Neuronal stem cell (in vitro differentiated cells): ENCODE measurements around the gene CBX4.

ENCODE experiments used
- DNase-seq: peaks from one replicate; pipeline ENCODE4 v3.0.0-alpha.2; 2013; ENCODE audit warnings: low spot score
- H2AFZ ChIP-seq: one replicate; pipeline ENCODE4 v1.6.1; 2013; ENCODE audit warnings: mild to moderate bottlenecking, low read length, inconsistent platforms
- H2AK5ac ChIP-seq: 2 replicates; pipeline ENCODE4 v1.6.1; 2013; ENCODE audit warnings: low read depth, mild to moderate bottlenecking, inconsistent platforms, low read length, moderate library complexity, mixed read lengths
- H2BK120ac ChIP-seq: 2 replicates; pipeline ENCODE4 v1.6.1; 2013; ENCODE audit warnings: low read depth, mild to moderate bottlenecking, inconsistent platforms, low read length, moderate library complexity, mixed read lengths
- H2BK12ac ChIP-seq: one replicate; pipeline ENCODE4 v1.6.1; 2013; ENCODE audit warnings: low read length, inconsistent platforms
- H2BK15ac ChIP-seq: 2 replicates; pipeline ENCODE4 v1.6.1; 2013; ENCODE audit warnings: mild to moderate bottlenecking, low read length, inconsistent platforms, mixed read lengths
- H2BK5ac ChIP-seq: one replicate; pipeline ENCODE4 v1.6.1; 2013; ENCODE audit warnings: inconsistent platforms, mild to moderate bottlenecking, low read length, moderate library complexity
- H3K14ac ChIP-seq: one replicate; pipeline ENCODE4 v1.6.1; 2013; ENCODE audit warnings: low read length, inconsistent platforms
- H3K18ac ChIP-seq: 2 replicates; pipeline ENCODE4 v1.6.1; 2013; ENCODE audit warnings: low read length, inconsistent platforms
- H3K23ac ChIP-seq: 2 replicates; pipeline ENCODE4 v1.6.1; 2013; ENCODE audit warnings: low read depth, mild to moderate bottlenecking, mixed read lengths, low read length, inconsistent platforms; ENCODE audit not compliant: poor library complexity
- H3K27ac ChIP-seq: replicated peaks from 3 replicates; pipeline ENCODE4 v1.5.1; 2013; ENCODE audit warnings: low read length, inconsistent platforms
- H3K27me3 ChIP-seq, 3 experiments: 2 replicates each; pipeline ENCODE4 v1.6.1; 2013; ENCODE audit warnings: low read length in 3 of 3, mild to moderate bottlenecking in 2 of 3, inconsistent platforms in 1 of 3, low read depth in 1 of 3, mixed read lengths in 1 of 3, moderate library complexity in 1 of 3; ENCODE audit not compliant: control insufficient read depth in 3 of 3, insufficient read depth in 3 of 3
- H3K36me3 ChIP-seq, 2 donors: replicated peaks in 1 of 2; 2 replicates each; pipeline ENCODE4 v1.6.1; 2013; ENCODE audit warnings: low read length in 2 of 2; ENCODE audit not compliant: control insufficient read depth in 2 of 2, insufficient read depth in 2 of 2
- H3K4ac ChIP-seq: 2 replicates; pipeline ENCODE4 v1.6.1; 2013; ENCODE audit warnings: inconsistent platforms, mild to moderate bottlenecking, low read length, moderate library complexity
- H3K4me1 ChIP-seq, 2 donors: 1 replicate in 1 of 2; 2 replicates in 1 of 2; pipeline ENCODE4 v1.6.1; 2013; ENCODE audit warnings: low read length in 2 of 2, low read depth in 1 of 2; ENCODE audit not compliant: control insufficient read depth in 2 of 2, insufficient read depth in 1 of 2
- H3K4me2 ChIP-seq: one replicate; pipeline ENCODE4 v1.6.1; 2013; ENCODE audit warnings: mild to moderate bottlenecking, low read length, inconsistent platforms; ENCODE audit not compliant: insufficient read depth, poor library complexity, severe bottlenecking
- H3K4me3 ChIP-seq, 2 donors: 2 replicates each; pipeline ENCODE4 v1.5.1; 2013; ENCODE audit warnings: low read length in 2 of 2, mild to moderate bottlenecking in 2 of 2, inconsistent platforms in 1 of 2, moderate library complexity in 1 of 2
- H3K79me1 ChIP-seq: one replicate; pipeline ENCODE4 v1.6.1; 2013; ENCODE audit warnings: low read depth, mild to moderate bottlenecking, inconsistent platforms, low read length, moderate library complexity
- H3K9ac ChIP-seq: one replicate; pipeline ENCODE4 v1.6.1; 2013; ENCODE audit warnings: mild to moderate bottlenecking, low read depth, low read length, inconsistent platforms; ENCODE audit not compliant: poor library complexity
- H3K9me3 ChIP-seq, 2 donors: replicated peaks in 1 of 2; 2 replicates each; pipeline versions ENCODE3 to v1.6.1; 2013; ENCODE audit warnings: low read length in 2 of 2, mild to moderate bottlenecking in 2 of 2, inconsistent platforms in 1 of 2, low read depth in 1 of 2, mixed read lengths in 1 of 2, moderate library complexity in 1 of 2; ENCODE audit not compliant: control insufficient read depth in 2 of 2, insufficient read depth in 1 of 2
- H4K8ac ChIP-seq: one replicate; pipeline ENCODE4 v1.6.1; 2013; ENCODE audit warnings: low read depth, mild to moderate bottlenecking, inconsistent platforms, low read length, moderate library complexity
- H4K91ac ChIP-seq: one replicate; pipeline ENCODE4 v1.6.1; 2013; ENCODE audit warnings: low read length, low read depth, mild to moderate bottlenecking, inconsistent platforms; ENCODE audit not compliant: poor library complexity
- WGBS, 2 donors: extraction: QIAGEN DNeasy Blood & Tissue Kit; methylation state at CpG; one replicate each; pipeline ENCODE4 v1.1.7; 2013; ENCODE audit warnings: missing lambda C conversion rate in 2 of 2, mixed read lengths in 1 of 2; ENCODE audit not compliant: insufficient read length in 2 of 2, insufficient replicate concordance in 1 of 2; ENCODE audit errors: extremely low coverage in 2 of 2; 5-methylcytosine and 5-hydroxymethylcytosine counted together

CBX4 gene

DNA sequence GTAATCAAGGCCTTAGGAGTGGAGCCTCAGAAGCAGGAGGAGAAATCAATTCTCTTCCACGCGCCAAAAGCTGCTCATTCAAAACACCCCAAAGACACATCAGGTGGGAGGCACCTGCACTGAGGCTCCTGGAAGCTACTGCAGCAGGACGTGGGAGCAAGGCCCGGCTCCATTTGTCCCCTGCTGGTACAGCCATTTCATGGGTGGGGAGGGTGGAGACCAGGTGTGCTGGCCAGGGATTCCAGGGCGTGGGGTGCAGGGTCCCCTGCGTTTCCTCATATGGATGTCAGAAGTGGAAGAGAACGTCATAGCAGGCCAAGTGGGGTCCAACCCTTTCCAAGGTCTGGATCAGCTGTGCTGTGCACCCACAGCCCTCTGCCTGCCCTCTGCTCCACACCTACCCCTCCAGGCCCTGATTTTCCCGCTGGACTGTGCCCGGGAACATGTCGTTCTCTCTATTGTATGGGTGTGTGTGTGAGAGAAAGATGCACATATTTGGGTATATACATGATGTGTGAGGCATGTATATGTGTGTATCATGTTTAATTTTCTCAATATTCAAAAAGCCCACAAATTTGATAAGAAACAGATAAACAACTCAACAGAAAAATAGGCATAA, 39.2 kb upstream of the CBX4 start:
- Histone ChIP-seq H3K4me2 (no peak overlapping the region), H2BK120ac (no peak overlapping the region), H2BK5ac (no peak overlapping the region), H2BK12ac (no peak overlapping the region), H2AFZ (no peak overlapping the region), H3K4me1 (peaks cover 0 to 5% of the 10 kb centered on the region in 2 donors), H4K91ac (no peak overlapping the region), H3K9me3 (no peaks in the 10 kb centered on the region), H3K18ac (peak overlapping the region; percentile 60), H3K79me1 (no peaks in the 10 kb centered on the region), H2AK5ac (peak overlapping the region; percentile 57), H4K8ac (peak overlapping the region; percentile 45), H2BK15ac (peak overlapping the region; percentile 15), H3K27ac (no peak overlapping the region), H3K27me3 (peaks cover 0 to 18% (median 0%) of the 10 kb centered on the region in 3 experiments), H3K4me3 (no peak overlapping the region), H3K4ac (no peak overlapping the region), H3K14ac (no peak overlapping the region), H3K36me3 (no peaks in the 10 kb centered on the region), H3K9ac (peak overlapping the region; percentile 7), H3K23ac (peak overlapping the region; percentile 14)
- WGBS, 2 donors, result no CpG with 5 or more reads among the region's 10 CpGs
- no peak for DNase-seq

DNA sequence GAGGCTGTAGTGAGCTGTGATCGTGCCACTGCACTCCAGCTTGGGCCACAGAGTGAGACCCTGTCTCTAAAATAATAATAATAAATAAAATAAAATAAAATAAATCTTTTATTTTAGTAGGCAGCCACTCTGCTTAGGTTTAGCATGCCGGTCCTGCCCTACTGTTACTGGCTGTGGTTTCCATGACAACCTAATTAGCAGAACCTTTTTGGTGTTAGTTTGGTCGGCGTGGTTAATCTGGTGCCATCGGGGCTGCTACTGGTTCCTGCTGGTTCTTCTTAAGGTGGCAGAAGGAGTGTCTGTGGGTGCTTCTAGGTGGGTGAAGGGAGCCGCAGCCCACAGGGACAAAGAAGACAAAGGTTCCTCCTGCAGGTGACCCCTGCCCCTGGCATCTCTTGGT, 37.8 kb upstream of the CBX4 start:
- no peak overlapping the region for H2AFZ ChIP-seq
- H3K9ac ChIP-seq, result no peak overlapping the region
- H3K23ac ChIP-seq, result no peak overlapping the region
- no peak overlapping the region for H3K4me3 ChIP-seq
- H3K14ac ChIP-seq, result no peak overlapping the region
- no peak overlapping the region for H2AK5ac ChIP-seq
- no peaks in the 10 kb centered on the region for H3K79me1 ChIP-seq
- no peak overlapping the region for H3K18ac ChIP-seq
- H3K4ac ChIP-seq, result no peak overlapping the region
- H2BK15ac ChIP-seq, result peak overlapping the region; percentile 42
- H3K36me3 ChIP-seq, result no peaks in the 10 kb centered on the region
- no peak overlapping the region for H3K4me2 ChIP-seq
- H3K4me1 ChIP-seq, result peaks cover 0 to 5% of the 10 kb centered on the region in 2 donors
- no peak overlapping the region for H2BK5ac ChIP-seq
- H3K9me3 ChIP-seq, result no peaks in the 10 kb centered on the region
- no peak overlapping the region for H2BK120ac ChIP-seq
- peaks cover 0 to 18% (median 0%) of the 10 kb centered on the region in 3 experiments for H3K27me3 ChIP-seq
- no CpG with 5 or more reads among the region's 6 CpGs for WGBS, 2 donors
- no peak overlapping the region for H3K27ac ChIP-seq
- no peak overlapping the region for H2BK12ac ChIP-seq
- no peak for DNase-seq
- no peak overlapping the region for H4K91ac ChIP-seq
- no peak overlapping the region for H4K8ac ChIP-seq

DNA sequence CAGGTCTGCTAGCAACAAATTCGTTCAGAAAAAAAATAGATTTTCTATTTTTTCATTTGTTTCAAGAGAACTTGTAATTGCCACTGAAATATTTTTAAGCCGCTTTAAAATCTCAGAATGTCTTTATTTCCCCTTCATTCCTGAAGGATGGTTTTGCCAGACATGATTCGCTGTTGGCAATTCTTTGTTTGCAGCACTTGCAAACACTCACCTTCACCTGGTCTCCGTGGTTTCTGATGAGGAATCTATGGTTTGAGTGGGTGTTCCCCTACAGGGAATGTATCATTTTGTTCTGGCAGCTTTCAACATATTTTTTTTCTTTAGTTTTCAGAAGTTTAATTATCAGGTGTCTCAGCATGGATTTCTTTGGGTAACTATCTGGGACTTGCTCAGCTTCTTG, 36.3 kb upstream of the CBX4 start:
- Histone ChIP-seq H3K4me3 (no peak overlapping the region), H3K9ac (no peak overlapping the region), H2BK5ac (no peak overlapping the region), H2AK5ac (no peak overlapping the region), H3K27me3 (peaks cover 0 to 15% (median 0%) of the 10 kb centered on the region in 3 experiments), H3K4me1 (peaks cover 2 to 9% of the 10 kb centered on the region in 2 donors), H3K4ac (no peak overlapping the region), H3K79me1 (no peaks in the 10 kb centered on the region), H2BK12ac (no peak overlapping the region), H3K36me3 (no peaks in the 10 kb centered on the region), H3K14ac (no peak overlapping the region), H3K27ac (no peak overlapping the region), H4K91ac (no peak overlapping the region), H4K8ac (no peak overlapping the region), H2AFZ (no peak overlapping the region), H2BK15ac (no peak overlapping the region), H2BK120ac (no peak overlapping the region), H3K4me2 (no peak overlapping the region), H3K23ac (no peak overlapping the region), H3K18ac (no peak overlapping the region), H3K9me3 (no peaks in the 10 kb centered on the region)
- WGBS, 2 donors, result no CpG with 5 or more reads among the region's 4 CpGs
- DNase-seq, result no peak

DNA sequence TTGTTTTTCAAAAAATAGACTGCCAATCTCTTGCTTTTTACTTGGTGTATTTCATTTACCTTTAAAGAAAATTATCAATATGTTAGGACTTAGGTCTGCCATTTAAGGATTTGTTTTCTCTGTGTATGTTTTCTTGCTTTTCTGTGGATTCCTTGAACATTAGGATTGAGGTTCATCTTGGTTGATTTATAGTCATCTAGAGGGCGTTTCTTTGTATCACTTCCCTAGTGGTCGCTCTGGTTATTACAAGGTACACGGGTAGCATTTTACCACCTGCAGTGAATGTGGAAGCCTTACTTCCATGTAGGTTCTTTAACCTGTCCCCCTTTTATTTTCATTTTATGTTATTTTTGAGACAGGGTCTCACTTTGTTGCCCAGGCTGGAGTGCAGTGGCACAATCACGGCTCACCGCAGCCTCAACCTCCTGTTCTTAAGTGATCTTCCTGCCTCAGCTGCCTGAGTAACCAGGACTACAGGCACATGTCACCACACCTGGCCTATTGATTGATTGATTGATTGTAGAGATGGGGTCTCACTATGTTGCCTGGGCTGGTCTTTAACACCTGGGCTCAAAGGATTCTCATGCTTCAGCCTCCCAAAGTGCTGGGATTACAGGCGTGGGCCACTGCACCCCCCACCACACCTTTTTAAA, 35.2 kb upstream of the CBX4 start:
- no CpG with 5 or more reads among the region's 6 CpGs for WGBS, 2 donors
- no peaks in the 10 kb centered on the region for H3K9me3 ChIP-seq
- no peaks in the 10 kb centered on the region for H3K36me3 ChIP-seq
- no peak overlapping the region for H2BK120ac ChIP-seq
- no peak overlapping the region for H2BK12ac ChIP-seq
- H3K14ac ChIP-seq, result no peak overlapping the region
- no peak overlapping the region for H2BK15ac ChIP-seq
- peaks cover 0 to 13% (median 0%) of the 10 kb centered on the region in 3 experiments for H3K27me3 ChIP-seq
- no peak overlapping the region for H3K4me2 ChIP-seq
- H3K79me1 ChIP-seq, result no peaks in the 10 kb centered on the region
- no peak for DNase-seq
- H4K8ac ChIP-seq, result no peak overlapping the region
- H2AFZ ChIP-seq, result no peak overlapping the region
- peaks cover 2 to 12% of the 10 kb centered on the region in 2 donors for H3K4me1 ChIP-seq
- no peak overlapping the region for H3K27ac ChIP-seq
- no peak overlapping the region for H3K4me3 ChIP-seq
- H3K9ac ChIP-seq, result no peak overlapping the region
- no peak overlapping the region for H3K23ac ChIP-seq
- no peak overlapping the region for H4K91ac ChIP-seq
- H3K4ac ChIP-seq, result no peak overlapping the region
- no peak overlapping the region for H2BK5ac ChIP-seq
- H2AK5ac ChIP-seq, result no peak overlapping the region
- no peak overlapping the region for H3K18ac ChIP-seq
